ELF-1 (cell line): ENCODE measurements around the gene DRGX.

Experiments
- DNase-seq: peaks from one replicate; pipeline ENCODE4 v3.0.0-alpha.2; 2016; ENCODE audit warnings: low read depth, low spot score

Gene DRGX

GRCh38 chr10:49347342-49347741 is 48.5 kb downstream of the DRGX start:
- DNase-seq = no peak

- DNase-seq = no peak
Observed at GRCh38 chr10:49344840-49345239, 51.0 kb downstream of the DRGX start.

GRCh38 chr10:49338604-49339003 is 57.3 kb downstream of the DRGX start:
- DNase-seq = no peak

GRCh38 chr10:49335364-49335972 is 60.4 kb downstream of the DRGX start:
- DNase-seq = no peak

- no peak for DNase-seq
Observed at GRCh38 chr10:49334964-49335363, 60.9 kb downstream of the DRGX start.

GRCh38 chr10:49333192-49333591 is 62.7 kb downstream of the DRGX start:
- no peak for DNase-seq

- DNase-seq = no peak
Observed at GRCh38 chr10:49332768-49333167, 63.1 kb downstream of the DRGX start.

- DNase-seq = no peak
Observed at GRCh38 chr10:49332333-49332732, 63.6 kb downstream of the DRGX start.

- no peak for DNase-seq
Observed at GRCh38 chr10:49331431-49331830, 64.5 kb downstream of the DRGX start.

- no peak for DNase-seq
Observed at GRCh38 chr10:49330127-49330665, 65.7 kb downstream of the DRGX start.

- DNase-seq = no peak
Observed at GRCh38 chr10:49329146-49329505, 66.8 kb downstream of the DRGX start.

GRCh38 chr10:49328401-49329145 is 67.3 kb downstream of the DRGX start:
- no peak for DNase-seq

- DNase-seq = no peak
Observed at GRCh38 chr10:49327036-49327813, 68.7 kb downstream of the DRGX start.

GRCh38 chr10:49325916-49326783 is 69.7 kb downstream of the DRGX start:
- no peak for DNase-seq

- DNase-seq = no peak
Observed at GRCh38 chr10:49325131-49325915, 70.6 kb downstream of the DRGX start.

- DNase-seq = peak; percentile 43
Observed at GRCh38 chr10:49324711-49325110, 71.2 kb downstream of the DRGX start.

GRCh38 chr10:49323896-49324270 is 72.0 kb downstream of the DRGX start:
- no peak for DNase-seq

GRCh38 chr10:49323171-49323895 is 72.6 kb downstream of the DRGX start:
- DNase-seq = peak; percentile 36

- no peak for DNase-seq
Observed at GRCh38 chr10:49322371-49323170, 73.3 kb downstream of the DRGX start.
